Ascending aorta (tissue), 2 donors: ENCODE measurements around the gene TMEM225. TPM values are rescaled to one million over a fixed set of nuclear protein-coding genes. Genes with fewer than 3 reads are reported as not detected.

Experiments used
- DNase-seq, 2 donors: peaks; one replicate each; pipeline ENCODE4 v3.0.0-alpha.2; 2019; ENCODE audit warnings: low spot score in 2 of 2
- H3K27ac ChIP-seq, 2 donors: fragments of 200-600 bp; sonication (generic); one replicate each; pipeline ENCODE4 v1.5.1; 2016 to 2017; ENCODE audit warnings: mild to moderate bottlenecking in 1 of 2
- H3K27me3 ChIP-seq: fragments of 200-600 bp; sonication (generic); one replicate; pipeline ENCODE4 v1.5.1; 2017
- H3K36me3 ChIP-seq, 2 donors: fragments of 200-600 bp; sonication (generic); one replicate each; pipeline ENCODE4 v1.5.1; 2016
- H3K4me1 ChIP-seq, 2 donors: fragments of 200-600 bp; sonication (generic); one replicate each; pipeline ENCODE4 v1.5.1; 2016 to 2017; ENCODE audit warnings: mild to moderate bottlenecking in 1 of 2
- H3K4me3 ChIP-seq, 2 donors: fragments of 200-600 bp; sonication (generic); one replicate each; pipeline ENCODE4 v1.5.1; 2016 to 2017; ENCODE audit warnings: mild to moderate bottlenecking in 1 of 2
- H3K9me3 ChIP-seq, 2 donors: fragments of 200-600 bp; sonication (generic); one replicate each; pipeline ENCODE4 v1.5.1; 2016
- CTCF ChIP-seq, 3 experiments: fragments of 200-600 bp in 2 of 3; fragments of 450-650 bp in 1 of 3; sonication (generic) in 2 of 3; IDR thresholded peaks; one replicate each; pipeline ENCODE4 v1.5.1; 2016 to 2019; ENCODE audit warnings: antibody characterized with exemption in 3 of 3, mild to moderate bottlenecking in 1 of 3, moderate library complexity in 1 of 3
- intact Hi-C: fragments of 100-400 bp; cut with DNase I; formaldehyde crosslinking; loops from one replicate; pipeline ENCODE4 v1.15.1; 2023
- total RNA-seq: library from RNA; depleted of rRNA; stranded (reverse); fragments of >200 nt; gene quantifications from one replicate; pipeline ENCODE4 v1.1.0, GENCODE V29; 2016

Gene TMEM225
- total RNA-seq, 1 donor from 2014 or later, result not detected

GRCh38 chr11:123856444-123856843 lies 29.0 kb downstream of the TMEM225 start:
- no peaks in the 10 kb centered on the region for H3K36me3 ChIP-seq
- H3K4me3 ChIP-seq, result no peak overlapping the region
- intact Hi-C loops, result no loop called here
- no peak for DNase-seq
- H3K27me3 ChIP-seq, result no peaks in the 10 kb centered on the region
- TF ChIP-seq CTCF (IDR thresholded peaks at IDR 0.05), result no peak
- H3K27ac ChIP-seq, result no peak overlapping the region
- no peaks in the 10 kb centered on the region for H3K9me3 ChIP-seq
- no peaks in the 10 kb centered on the region for H3K4me1 ChIP-seq

GRCh38 chr11:123853038-123853437 lies 32.4 kb downstream of the TMEM225 start:
- no peaks in the 10 kb centered on the region for H3K4me1 ChIP-seq
- H3K9me3 ChIP-seq, result no peaks in the 10 kb centered on the region
- TF ChIP-seq CTCF (IDR thresholded peaks at IDR 0.05), result no peak
- no peak overlapping the region for H3K27ac ChIP-seq
- H3K36me3 ChIP-seq, result no peaks in the 10 kb centered on the region
- no peaks in the 10 kb centered on the region for H3K27me3 ChIP-seq
- DNase-seq, result no peak
- H3K4me3 ChIP-seq, result no peak overlapping the region
- intact Hi-C loops, result no loop called here

- Histone ChIP-seq H3K36me3 (no peaks in the 10 kb centered on the region), H3K9me3 (no peaks in the 10 kb centered on the region), H3K4me1 (no peaks in the 10 kb centered on the region), H3K27me3 (no peaks in the 10 kb centered on the region), H3K27ac (no peak overlapping the region), H3K4me3 (no peak overlapping the region)
- no peak for TF ChIP-seq CTCF (IDR thresholded peaks at IDR 0.05)
- DNase-seq, result no peak
- intact Hi-C loops, result no loop called here
Measured at GRCh38 chr11:123852321-123852720, 33.1 kb downstream of the TMEM225 start.

- Histone ChIP-seq H3K4me1 (no peaks in the 10 kb centered on the region), H3K4me3 (no peak overlapping the region), H3K36me3 (no peaks in the 10 kb centered on the region), H3K27me3 (no peaks in the 10 kb centered on the region), H3K9me3 (no peaks in the 10 kb centered on the region), H3K27ac (no peak overlapping the region)
- DNase-seq, result no peak
- intact Hi-C loops, result no loop called here
- no peak for TF ChIP-seq CTCF (IDR thresholded peaks at IDR 0.05)
Measured at GRCh38 chr11:123851110-123851509, 34.4 kb downstream of the TMEM225 start.

GRCh38 chr11:123841174-123841573 lies 44.3 kb downstream of the TMEM225 start:
- Histone ChIP-seq H3K4me3 (no peak overlapping the region), H3K36me3 (no peaks in the 10 kb centered on the region), H3K27me3 (no peaks in the 10 kb centered on the region), H3K4me1 (no peaks in the 10 kb centered on the region), H3K9me3 (no peaks in the 10 kb centered on the region), H3K27ac (no peak overlapping the region)
- intact Hi-C loops, result no loop called here
- no peak for DNase-seq
- TF ChIP-seq CTCF (IDR thresholded peaks at IDR 0.05), result no peak

- Histone ChIP-seq H3K4me1 (no peaks in the 10 kb centered on the region), H3K36me3 (no peaks in the 10 kb centered on the region), H3K9me3 (no peaks in the 10 kb centered on the region), H3K27ac (no peak overlapping the region), H3K27me3 (no peaks in the 10 kb centered on the region), H3K4me3 (no peak overlapping the region)
- no peak for DNase-seq
- no peak for TF ChIP-seq CTCF (IDR thresholded peaks at IDR 0.05)
- intact Hi-C loops, result no loop called here
Measured at GRCh38 chr11:123839131-123839530, 46.3 kb downstream of the TMEM225 start.
